IMR-90 (cell line): ENCODE results near the gene TTC23L. TPM values are rescaled to one million over a fixed set of nuclear protein-coding genes. Genes with fewer than 3 reads are reported as not detected.

Experiments used
- ATAC-seq: fragments of 200-7000 bp; cut with Tn5 transposase; 2 replicates; pipeline ENCODE4 v1.9.1; 2020; ENCODE audit warnings: low read depth, mild to moderate bottlenecking, moderate library complexity
- BruUV-seq: library from RNA; stranded (reverse); fragments of 400-500 nt; replicated peaks from 2 replicates; lab custom pipeline; 2021; lab: Mats Ljungman, UMichigan
- CTCF ChIA-PET: fragments of 300-600 bp; formaldehyde crosslinking; extraction: SDS; loops from one replicate; lab custom pipeline; 2021; ENCODE audit warnings: antibody characterized with exemption; lab: Yijun Ruan, JAX
- POLR2A ChIA-PET: fragments of 300-600 bp; sonication (Branson Sonifier 250); formaldehyde crosslinking; loops from one replicate; lab custom pipeline; 2022; ENCODE audit warnings: antibody characterized with exemption; ENCODE audit not compliant: unreplicated experiment; lab: Charles Lee
- DNase-seq: peaks from one replicate; pipeline ENCODE4 v3.0.0; 2013
- H2AFZ ChIP-seq: replicated peaks from 2 replicates; pipeline ENCODE3; 2013; ENCODE audit warnings: low read length, mild to moderate bottlenecking; ENCODE audit not compliant: poor library complexity
- H2AK5ac ChIP-seq: 2 replicates; pipeline ENCODE4 v1.6.1; 2013; ENCODE audit warnings: low read depth, low read length, inconsistent platforms
- H2AK9ac ChIP-seq: replicated peaks from 2 replicates; pipeline ENCODE3; 2013; ENCODE audit warnings: mild to moderate bottlenecking, low read depth, low read length, moderate library complexity; ENCODE audit not compliant: poor library complexity
- H2BK120ac ChIP-seq: 2 replicates; pipeline ENCODE4 v1.6.1; 2013; ENCODE audit warnings: low read depth, low read length, inconsistent platforms
- H2BK15ac ChIP-seq: 3 replicates; pipeline ENCODE4 v1.6.1; 2013; ENCODE audit warnings: low read depth, low read length, inconsistent platforms
- H2BK20ac ChIP-seq: 2 replicates; pipeline ENCODE4 v1.6.1; 2013; ENCODE audit warnings: low read depth, mild to moderate bottlenecking, inconsistent platforms, low read length, moderate library complexity
- H2BK5ac ChIP-seq: 2 replicates; pipeline ENCODE4 v1.6.1; 2013; ENCODE audit warnings: mild to moderate bottlenecking, low read depth, low read length, inconsistent platforms; ENCODE audit not compliant: poor library complexity, severe bottlenecking
- H3K14ac ChIP-seq: replicated peaks from 2 replicates; pipeline ENCODE4 v1.6.1; 2013; ENCODE audit warnings: low read depth, low read length, inconsistent platforms
- H3K18ac ChIP-seq: 2 replicates; pipeline ENCODE4 v1.6.1; 2013; ENCODE audit warnings: low read depth, low read length, control low read depth
- H3K23ac ChIP-seq: 2 replicates; pipeline ENCODE4 v1.6.1; 2013; ENCODE audit warnings: low read depth, low read length, inconsistent platforms
- H3K27ac ChIP-seq: 2 replicates; pipeline ENCODE4 v1.5.1; 2013; ENCODE audit warnings: mild to moderate bottlenecking, control low read depth, low read length; ENCODE audit not compliant: insufficient read depth
- H3K27me3 ChIP-seq: 2 replicates; pipeline ENCODE4 v1.6.1; 2013; ENCODE audit warnings: low read length; ENCODE audit not compliant: control insufficient read depth, insufficient read depth
- H3K36me3 ChIP-seq: 2 replicates; pipeline ENCODE4 v1.6.1; 2013; ENCODE audit warnings: low read length, mixed read lengths; ENCODE audit not compliant: control insufficient read depth, insufficient read depth
- H3K4ac ChIP-seq: 2 replicates; pipeline ENCODE4 v1.6.1; 2013; ENCODE audit warnings: low read depth, low read length, inconsistent platforms
- H3K4me1 ChIP-seq: 2 replicates; pipeline ENCODE4 v1.6.1; 2013; ENCODE audit warnings: low read length, mixed read lengths; ENCODE audit not compliant: control insufficient read depth, insufficient read depth
- H3K4me2 ChIP-seq: 2 replicates; pipeline ENCODE4 v1.6.1; 2013; ENCODE audit warnings: low read depth, mild to moderate bottlenecking, control low read depth, low read length, moderate library complexity
- H3K4me3 ChIP-seq: 2 replicates; pipeline ENCODE4 v1.5.1; 2013; ENCODE audit warnings: low read depth, mild to moderate bottlenecking, control low read depth, low read length, moderate library complexity; ENCODE audit not compliant: insufficient read depth
- H3K56ac ChIP-seq: 2 replicates; pipeline ENCODE4 v1.6.1; 2013; ENCODE audit warnings: low read length, inconsistent platforms; ENCODE audit not compliant: insufficient read depth; ENCODE audit errors: extremely low read depth
- H3K79me1 ChIP-seq, 2 experiments: 2 replicates each; pipeline ENCODE4 v1.6.1; 2013; ENCODE audit warnings: low read length in 2 of 2, inconsistent platforms in 1 of 2, low read depth in 1 of 2
- H3K9ac ChIP-seq: 2 replicates; pipeline ENCODE4 v1.6.1; 2013; ENCODE audit warnings: low read depth, low read length, control low read depth
- H3K9me1 ChIP-seq: 2 replicates; pipeline ENCODE4 v1.6.1; 2013; ENCODE audit warnings: low read length, inconsistent platforms; ENCODE audit not compliant: insufficient read depth
- H3K9me3 ChIP-seq: 2 replicates; pipeline ENCODE4 v1.6.1; 2013; ENCODE audit warnings: low read length; ENCODE audit not compliant: control insufficient read depth, insufficient read depth
- H4K20me1 ChIP-seq: 2 replicates; pipeline ENCODE4 v1.6.1; 2013; ENCODE audit warnings: low read length, inconsistent platforms; ENCODE audit not compliant: insufficient read depth
- H4K5ac ChIP-seq: 2 replicates; pipeline ENCODE4 v1.6.1; 2013; ENCODE audit warnings: mild to moderate bottlenecking, low read depth, low read length, control low read depth
- H4K8ac ChIP-seq, 2 experiments: 2 replicates each; pipeline ENCODE4 v1.6.1; 2013; ENCODE audit warnings: low read depth in 2 of 2, low read length in 2 of 2, control low read depth in 1 of 2, inconsistent platforms in 1 of 2
- H4K91ac ChIP-seq: 2 replicates; pipeline ENCODE4 v1.6.1; 2013; ENCODE audit warnings: low read depth, low read length, inconsistent platforms; ENCODE audit not compliant: insufficient read depth
- FOS ChIP-seq: fragments of 150-350 bp; IDR thresholded peaks from 2 replicates; pipeline ENCODE4 v1.6.1; 2016; ENCODE audit warnings: low read depth, low read length
- MAZ ChIP-seq: IDR thresholded peaks from 2 replicates; pipeline ENCODE4 v1.6.1; 2012; ENCODE audit warnings: low read depth, mild to moderate bottlenecking, low read length, improper control_type of control experiment, moderate library complexity, borderline replicate concordance
- MXI1 ChIP-seq: IDR thresholded peaks from 2 replicates; pipeline ENCODE4 v1.6.1; 2012; ENCODE audit warnings: low read depth, mild to moderate bottlenecking, low read length, moderate library complexity, borderline replicate concordance
- RFX5 ChIP-seq: IDR thresholded peaks from 2 replicates; pipeline ENCODE4 v1.8.0; 2012; ENCODE audit warnings: low read depth, mild to moderate bottlenecking, low read length, moderate library complexity
- WGBS, 2 experiments: methylation state at CpG; one replicate each; pipeline versions ENCODE4 v1.1.5 to v1.1.7; 2013; ENCODE audit warnings: missing lambda C conversion rate in 2 of 2; ENCODE audit not compliant: insufficient read length in 1 of 2; ENCODE audit errors: extremely low coverage in 2 of 2; 5-methylcytosine and 5-hydroxymethylcytosine counted together
- dilution Hi-C: fragments of 300-500 bp; cut with HindIII; formaldehyde crosslinking; loops from one replicate; pipeline ENCODE4 v1.14.3; 2018; ENCODE audit warnings: low sequenced_read_pairs; ENCODE audit not compliant: unreplicated experiment
- in situ Hi-C: fragments of 300-500 bp; cut with MboI; formaldehyde crosslinking; loops from 3 replicates; pipeline ENCODE4 v1.14.3; 2019; ENCODE audit warnings: low sequenced_read_pairs, inconsistent platforms, mixed read lengths
- intact Hi-C: fragments of 100-400 bp; cut with micrococcal nuclease; formaldehyde crosslinking; loops from 2 replicates; pipeline ENCODE4 v1.10.0; 2022
- polyA plus RNA-seq, 3 experiments: library from polyadenylated mRNA; depleted of rRNA; stranded (reverse); fragments of >200 nt; gene quantifications; 2 replicates each; pipeline ENCODE4 v1.2.3, GENCODE V29; 2012; ENCODE audit warnings: low replicate concordance in 1 of 3
- total RNA-seq: library from RNA; depleted of rRNA; stranded (reverse); fragments of >200 nt; gene quantifications from 2 replicates; pipeline ENCODE4 v1.2.3, GENCODE V29; 2012
- TF ChIP-seq, protein P1 (sequence below): fragments of 150-350 bp; IDR thresholded peaks from 2 replicates; pipeline ENCODE4 v1.6.1; 2016; ENCODE audit warnings: low read depth, mild to moderate bottlenecking, low read length, moderate library complexity, borderline replicate concordance

Gene TTC23L
- total and polyA plus RNA-seq, 2 of the 4 experiments (the other 2 are of a cell fraction): under 0.01 TPM; not detected in 1

DNA sequence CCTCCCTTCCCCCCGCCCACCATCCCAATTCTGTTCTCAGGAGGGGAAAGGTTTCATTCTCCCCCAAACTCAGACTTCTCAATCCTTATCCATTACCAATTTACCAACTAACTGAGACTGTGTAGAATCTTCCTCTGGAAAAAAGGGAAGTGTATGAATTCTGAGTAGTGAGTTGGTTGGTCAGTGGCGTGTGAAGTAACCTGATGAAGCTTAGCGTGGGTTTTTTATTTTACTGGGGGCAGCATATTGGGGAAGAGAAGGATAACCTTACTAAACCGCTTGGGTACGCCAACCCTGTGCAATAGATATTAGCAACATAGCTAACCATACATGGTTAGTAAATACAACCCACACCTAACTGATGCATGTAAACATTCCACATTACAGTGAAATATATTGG is 89.3 kb downstream of the TTC23L start:
- POLR2A ChIA-PET: interaction anchor here (1.0 kb wide), 1 partner anchor 13 kb away, joined by 4 read pairs; the partner anchor contains the start of genes BRIX1 and RAD1

More for the DNA sequence above, 89.3 kb downstream of the TTC23L start:
- Histone ChIP-seq H4K5ac (no peak overlapping the region), H3K56ac (no peak overlapping the region), H3K14ac (no peak overlapping the region), H3K79me1 (peaks cover 11 to 42% of the 10 kb centered on the region in 2 experiments), H3K9me3 (no peaks in the 10 kb centered on the region), H3K27me3 (no peaks in the 10 kb centered on the region), H2AK5ac (no peak overlapping the region), H3K23ac (no peak overlapping the region), H3K36me3 (peaks cover 2% of the 10 kb centered on the region), H3K4me2 (no peak overlapping the region), H2BK5ac (no peak overlapping the region), H2BK120ac (no peak overlapping the region), H3K4ac (no peak overlapping the region), H2BK20ac (no peak overlapping the region), H4K20me1 (peaks cover 15% of the 10 kb centered on the region), H3K9me1 (peaks cover 8% of the 10 kb centered on the region), H3K27ac (no peak overlapping the region), H4K91ac (no peak overlapping the region), H3K4me1 (peaks cover 7% of the 10 kb centered on the region), H2BK15ac (no peak overlapping the region), H2AK9ac (no peak overlapping the region), H3K9ac (no peak overlapping the region), H4K8ac (no peak overlapping the region), H3K18ac (no peak overlapping the region), H3K4me3 (no peak overlapping the region), H2AFZ (no peak overlapping the region)
- in situ Hi-C loops: no loop called here
- intact Hi-C loops: no loop called here
- BruUV-seq: no TSS peak
- CTCF ChIA-PET: no interaction called here
- no peak for TF ChIP-seq MXI1
- TF ChIP-seq, protein P1, sequence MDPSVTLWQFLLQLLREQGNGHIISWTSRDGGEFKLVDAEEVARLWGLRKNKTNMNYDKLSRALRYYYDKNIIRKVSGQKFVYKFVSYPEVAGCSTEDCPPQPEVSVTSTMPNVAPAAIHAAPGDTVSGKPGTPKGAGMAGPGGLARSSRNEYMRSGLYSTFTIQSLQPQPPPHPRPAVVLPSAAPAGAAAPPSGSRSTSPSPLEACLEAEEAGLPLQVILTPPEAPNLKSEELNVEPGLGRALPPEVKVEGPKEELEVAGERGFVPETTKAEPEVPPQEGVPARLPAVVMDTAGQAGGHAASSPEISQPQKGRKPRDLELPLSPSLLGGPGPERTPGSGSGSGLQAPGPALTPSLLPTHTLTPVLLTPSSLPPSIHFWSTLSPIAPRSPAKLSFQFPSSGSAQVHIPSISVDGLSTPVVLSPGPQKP: no peak
- no peak for TF ChIP-seq FOS
- no peak for TF ChIP-seq RFX5
- TF ChIP-seq MAZ: no peak
- DNase-seq (no peak), ATAC-seq (no peak)
- WGBS, 2 experiments: no CpG with 5 or more reads among the region's 5 CpGs
- dilution Hi-C loops: no loop called here
